NT2/D1 (cell line): ENCODE measurements around the gene NDUFC2.

Source experiments
- SUZ12 ChIP-seq: IDR thresholded peaks from 2 replicates; pipeline ENCODE4 v1.6.1; 2011; ENCODE audit not compliant: insufficient read length, insufficient read depth; ENCODE audit errors: extremely low read depth
- YY1 ChIP-seq: IDR thresholded peaks from 2 replicates; pipeline ENCODE4 v1.6.1; 2011; ENCODE audit not compliant: insufficient read length, insufficient read depth
- ZNF274 ChIP-seq: IDR thresholded peaks from 2 replicates; pipeline ENCODE4 v1.6.1; 2011; ENCODE audit warnings: mild to moderate bottlenecking, low read depth, low read length

DNA sequence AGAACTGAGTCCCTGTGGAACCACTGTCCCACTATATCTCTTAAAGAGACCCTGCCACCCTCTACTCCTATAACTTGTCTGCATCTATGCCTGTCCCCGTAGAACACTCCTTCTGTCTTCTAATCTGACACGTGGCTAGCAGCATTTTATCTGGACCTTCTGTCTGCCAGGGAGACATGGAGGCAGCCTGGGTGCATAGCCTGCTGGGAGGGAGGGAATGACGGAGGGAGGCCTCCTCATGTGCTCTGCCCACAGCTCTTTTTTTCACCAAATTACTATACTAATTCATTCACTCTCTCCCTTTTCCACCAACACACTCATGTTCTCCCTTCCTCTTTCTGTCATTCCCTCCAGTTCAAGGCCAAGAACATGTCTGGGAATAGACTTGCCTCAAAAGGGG is 23.6 kb downstream of the NDUFC2 start:
- TF ChIP-seq SUZ12, result no peak
- TF ChIP-seq ZNF274, result no peak
- no peak for TF ChIP-seq YY1
